B cell (primary cell): Measurements from ENCODE around the gene TTLL6. TPM values are rescaled to one million over a fixed set of nuclear protein-coding genes. Genes with fewer than 3 reads are reported as not detected.

Experiments
- ATAC-seq: fragments of 200-7000 bp; cut with Tn5 transposase; one replicate; pipeline ENCODE4 v1.10.0; 2021; ENCODE audit warnings: low read depth, mild to moderate bottlenecking, moderate number of reproducible peaks, moderate library complexity
- CTCF ChIA-PET: fragments of 350-600 bp; sonication (Branson Sonifier 250); formaldehyde crosslinking; loops from one replicate; lab custom pipeline; 2021; ENCODE audit warnings: antibody characterized with exemption, inconsistent platforms; lab: Charles Lee
- POLR2A ChIA-PET: fragments of 350-600 bp; sonication (Branson Sonifier 250); formaldehyde crosslinking; loops from one replicate; lab custom pipeline; 2021; ENCODE audit warnings: antibody characterized with exemption; lab: Charles Lee
- DNase-seq: peaks from one replicate; pipeline ENCODE4 v3.0.0; 2013
- H2AFZ ChIP-seq: 2 replicates; pipeline ENCODE4 v1.6.1; 2012; ENCODE audit warnings: mild to moderate bottlenecking, low read depth, low read length; ENCODE audit not compliant: insufficient read depth, poor library complexity, severe bottlenecking
- H3K27ac ChIP-seq, 2 donors: 1 replicate in 1 of 2; 2 replicates in 1 of 2; pipeline ENCODE4 v1.5.1; 2012 to 2013; ENCODE audit warnings: low read length in 2 of 2, mild to moderate bottlenecking in 2 of 2, moderate library complexity in 1 of 2
- H3K27me3 ChIP-seq, 4 experiments: fragments of 200-600 bp in 1 of 4; sonication (generic) in 1 of 4; replicated peaks in 1 of 4; 1 replicate in 2 of 4; 2 replicates in 2 of 4; pipeline versions ENCODE4 v1.6.1 to v1.7.0; 2013 to 2016; ENCODE audit warnings: low read length in 3 of 4, mild to moderate bottlenecking in 2 of 4, mixed read lengths in 1 of 4, moderate library complexity in 1 of 4; ENCODE audit not compliant: insufficient read depth in 4 of 4, control insufficient read depth in 3 of 4; ENCODE audit errors: control extremely low read depth in 1 of 4
- H3K36me3 ChIP-seq, 2 experiments: replicated peaks in 1 of 2; 1 replicate in 1 of 2; 2 replicates in 1 of 2; pipeline versions ENCODE4 v1.6.1 to v1.7.1; 2013; ENCODE audit warnings: low read length in 1 of 2; ENCODE audit not compliant: insufficient read depth in 2 of 2, control insufficient read depth in 1 of 2; ENCODE audit errors: control extremely low read depth in 1 of 2, extremely low read depth in 1 of 2
- H3K4me1 ChIP-seq, 2 donors: fragments of 200-600 bp in 1 of 2; sonication (generic) in 1 of 2; 1 replicate in 1 of 2; 2 replicates in 1 of 2; pipeline versions ENCODE4 v1.5.1 to v1.6.1; 2013 to 2017; ENCODE audit warnings: low read length in 2 of 2; ENCODE audit not compliant: control insufficient read depth in 2 of 2, insufficient read depth in 2 of 2
- H3K4me2 ChIP-seq: replicated peaks from 2 replicates; pipeline ENCODE3; 2012; ENCODE audit warnings: mild to moderate bottlenecking, low read depth, low read length; ENCODE audit not compliant: poor library complexity, severe bottlenecking
- H3K4me3 ChIP-seq, 5 experiments: fragments of 200-600 bp in 1 of 5; sonication (generic) in 1 of 5; 1 replicate in 3 of 5; 2 replicates in 2 of 5; pipeline versions ENCODE4 v1.5.1 to v1.7.0; 2011 to 2016; ENCODE audit warnings: low read length in 4 of 5, mild to moderate bottlenecking in 4 of 5, low read depth in 2 of 5, control low read depth in 1 of 5, moderate library complexity in 1 of 5; ENCODE audit not compliant: insufficient read depth in 1 of 5; ENCODE audit errors: control extremely low read depth in 1 of 5, extremely low read depth in 1 of 5
- H3K79me2 ChIP-seq: fragments of 200-600 bp; sonication (generic); one replicate; pipeline ENCODE4 v1.6.0; 2016; ENCODE audit warnings: low read length; ENCODE audit not compliant: control insufficient read depth, insufficient read depth
- H3K9ac ChIP-seq: fragments of 200-600 bp; sonication (generic); 2 replicates; pipeline ENCODE4 v1.6.1; 2017; ENCODE audit warnings: mild to moderate bottlenecking, low read length, moderate library complexity
- H3K9me3 ChIP-seq, 3 donors: one replicate each; pipeline versions ENCODE4 v1.6.1 to v1.7.1; 2013; ENCODE audit warnings: low read length in 2 of 3; ENCODE audit not compliant: control insufficient read depth in 2 of 3, insufficient read depth in 1 of 3; ENCODE audit errors: control extremely low read depth in 1 of 3
- H4K20me1 ChIP-seq: 2 replicates; pipeline ENCODE4 v1.6.0; 2012; ENCODE audit warnings: mild to moderate bottlenecking, low read length; ENCODE audit not compliant: insufficient read depth, control insufficient read depth, poor library complexity, severe bottlenecking
- H3K27ac Mint-ChIP-seq: one replicate; pipeline ENCODE4 v1.8.0; 2021; ENCODE audit warnings: mixed read lengths
- H3K27me3 Mint-ChIP-seq: one replicate; pipeline ENCODE4 v1.8.0; 2021; ENCODE audit warnings: mixed read lengths
- H3K4me1 Mint-ChIP-seq: one replicate; pipeline ENCODE4 v1.8.0; 2021; ENCODE audit warnings: mixed read lengths
- H3K4me3 Mint-ChIP-seq: one replicate; pipeline ENCODE4 v1.8.0; 2021; ENCODE audit warnings: mixed read lengths
- H3K9me3 Mint-ChIP-seq: one replicate; pipeline ENCODE4 v1.8.0; 2022; ENCODE audit warnings: mixed read lengths; ENCODE audit not compliant: insufficient read depth
- CTCF ChIP-seq: fragments of 200-600 bp; IDR thresholded peaks from one replicate; pipeline ENCODE4 v1.8.0; 2022; ENCODE audit warnings: antibody characterized with exemption, mild to moderate bottlenecking
- EZH2 ChIP-seq: IDR thresholded peaks from 2 replicates; pipeline ENCODE4 v1.6.1; 2012; ENCODE audit warnings: borderline replicate concordance, low read depth, mild to moderate bottlenecking, moderate library complexity, low read length; ENCODE audit not compliant: insufficient read depth, poor library complexity, severe bottlenecking
- WGBS: methylation state at CpG from one replicate; pipeline ENCODE4 v1.1.5; 2013; ENCODE audit warnings: missing lambda C conversion rate; ENCODE audit not compliant: insufficient coverage; 5-methylcytosine and 5-hydroxymethylcytosine counted together
- intact Hi-C: fragments of 100-400 bp; cut with micrococcal nuclease; formaldehyde crosslinking; loops from one replicate; pipeline ENCODE4 v1.10.0; 2022
- polyA plus RNA-seq: library from polyadenylated mRNA; depleted of rRNA; stranded (reverse); fragments of >200 nt; gene quantifications from 2 replicates; pipeline ENCODE4 v1.2.3, GENCODE V29; 2012
- total RNA-seq, 2 donors: library from RNA; stranded (reverse); fragments of 120-200 nt in 1 of 2; gene quantifications; 1 replicate in 1 of 2; 2 replicates in 1 of 2; pipeline versions ENCODE4 v1.2.3 to v1.2.4, GENCODE V29; 2013 to 2022

The TTLL6 gene
- total and polyA plus RNA-seq, 2 donors (not counting 1 experiment from before 2014, with no cell fraction given) = not detected

GRCh38 chr17:48738803-48739526, 78.1 kb downstream of the TTLL6 start:
- Mint-ChIP-seq H3K9me3 (no peaks in the 10 kb centered on the region), H3K27me3 (peaks cover 79% of the 10 kb centered on the region), H3K4me3 (peak overlapping the region; percentile 52), H3K27ac (peak overlapping the region; percentile 2), H3K4me1 (peaks cover 7% of the 10 kb centered on the region)
- no peaks in the 10 kb centered on the region for H3K79me2 ChIP-seq
- H3K4me3 ChIP-seq = peak overlapping the region in 1 of 5 experiments; percentile 19
- H3K36me3 ChIP-seq = no peaks in the 10 kb centered on the region
- H3K27ac ChIP-seq = no peak overlapping the region
- TF ChIP-seq EZH2 = peak; percentile 7
- TF ChIP-seq CTCF = no peak
- peaks cover 4 to 31% (median 4%) of the 10 kb centered on the region in 3 donors for H3K9me3 ChIP-seq
- ATAC-seq = no peak
- intact Hi-C loops = no loop called here
- H3K27me3 ChIP-seq = peaks cover 1 to 90% (median 57%) of the 10 kb centered on the region in 4 experiments
- H3K4me1 ChIP-seq = peaks cover 8 to 15% of the 10 kb centered on the region in 2 donors
- POLR2A ChIA-PET = interaction anchor here (0.6 kb wide), 1 partner anchor 29 kb away, joined by 5 read pairs; no protein-coding TSS in a partner anchor
- H3K9ac ChIP-seq = no peak overlapping the region
- WGBS = 12% methylated on average over 32 of the region's 37 CpGs
- peak overlapping the region; percentile 33 for H2AFZ ChIP-seq
- CTCF ChIA-PET = interaction anchor here (1.6 kb wide), 1 partner anchor 15 kb away, joined by 5 read pairs; no protein-coding TSS in a partner anchor
- no peaks in the 10 kb centered on the region for H4K20me1 ChIP-seq
- DNase-seq = peak; percentile 57
- H3K4me2 ChIP-seq = peak overlapping the region; percentile 51

- H4K20me1 ChIP-seq = no peaks in the 10 kb centered on the region
- H3K79me2 ChIP-seq = no peaks in the 10 kb centered on the region
- no peak overlapping the region for H2AFZ ChIP-seq
- CTCF ChIA-PET = interaction anchor here (0.7 to 1.8 kb wide), 2 partner anchors 9 to 13 kb away, joined by 3 to 4 read pairs; no protein-coding TSS in a partner anchor
- WGBS = 2% methylated on average over 11 of the region's 11 CpGs
- intact Hi-C loops = no loop called here
- no peaks in the 10 kb centered on the region for H3K9me3 Mint-ChIP-seq
- H3K27me3 ChIP-seq = peaks cover 1 to 90% (median 57%) of the 10 kb centered on the region in 4 experiments
- no peak overlapping the region for H3K4me2 ChIP-seq
- peaks cover 4 to 33% (median 4%) of the 10 kb centered on the region in 3 donors for H3K9me3 ChIP-seq
- H3K27me3 Mint-ChIP-seq = peaks cover 79% of the 10 kb centered on the region
- no peak overlapping the region for H3K9ac ChIP-seq
- no peak overlapping the region for H3K27ac Mint-ChIP-seq
- POLR2A ChIA-PET = no interaction called here
- no peak for TF ChIP-seq CTCF
- no peak for TF ChIP-seq EZH2
- no peak overlapping the region for H3K4me3 ChIP-seq
- DNase-seq (no peak), ATAC-seq (no peak)
- H3K36me3 ChIP-seq = no peaks in the 10 kb centered on the region
- no peak overlapping the region for H3K27ac ChIP-seq
- peaks cover 11% of the 10 kb centered on the region for H3K4me1 Mint-ChIP-seq
- H3K4me3 Mint-ChIP-seq = no peak overlapping the region
- H3K4me1 ChIP-seq = peaks cover 11 to 21% of the 10 kb centered on the region in 2 donors
Measured at GRCh38 chr17:48738424-48738802, 78.6 kb downstream of the TTLL6 start.
